ENCODE measurements around the gene PNLIPRP3. TPM values are rescaled to one million over a fixed set of nuclear protein-coding genes. Genes with fewer than 3 reads are reported as not detected.

PNLIPRP3 gene
- not detected for total RNA-seq (2013)
- polyA plus RNA-seq, result not detected
- polyA minus RNA-seq, result not detected in 2 replicates
- total RNA-seq, result 0 to 1.4 (median 0) reads per million in 11 experiments

DNA sequence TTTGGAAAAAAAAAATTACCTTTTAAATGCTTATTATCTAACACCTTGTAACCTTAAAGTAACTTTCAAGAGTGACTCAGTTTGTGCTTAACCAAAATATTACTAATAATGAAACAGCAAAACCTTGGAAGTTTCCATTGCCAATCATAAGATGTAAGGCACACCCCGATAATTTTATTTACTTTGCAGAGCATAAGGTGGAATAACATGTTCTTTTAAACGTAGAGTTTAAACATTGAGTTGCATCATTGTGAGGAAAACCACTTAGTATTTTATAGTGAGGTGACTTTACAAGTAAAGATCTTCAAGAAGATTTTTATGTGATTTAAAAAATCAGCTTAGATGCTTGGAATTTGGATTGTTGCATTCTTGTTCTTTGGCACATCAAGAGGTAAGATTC is at the start of gene PNLIPRP3:
PNLIPRP3 (plus strand) TSS at position 177 of the 400 bp plus-strand sequence; CDS start at position 343, 166 bp downstream.
- peaks cover 0 to 2% of the 10 kb centered on the region in 2 donors for H3K27me3 ChIP-seq (ENCODE audit: control insufficient read depth in 2 of 2, insufficient read depth in 2 of 2, low read length in 2 of 2)
- no peak within 1 kb of the TSS for H3K9ac ChIP-seq (ENCODE audit: insufficient read depth, low read length, poor library complexity, severe bottlenecking)
- H3K79me2 ChIP-seq (ENCODE audit: insufficient read depth, low read length), result no peaks in the 10 kb centered on the region
- no peak within 1 kb of the TSS for H3K27ac Mint-ChIP-seq
- H3K9me3 Mint-ChIP-seq, result no peaks in the 10 kb centered on the region
- DNase-seq, result no peak
- intact Hi-C loops (cut with micrococcal nuclease), result no loop called here
- no peaks in the 10 kb centered on the region for H3K27me3 Mint-ChIP-seq (ENCODE audit: low read depth in 3 of 3)
- H3K4me2 ChIP-seq (replicated peaks; ENCODE audit: extremely low read depth, low read length, poor library complexity, severe bottlenecking), result no peak within 1 kb of the TSS
- H3K4me3 ChIP-seq (replicated peaks in 1 of 3; ENCODE audit: low read depth in 2 of 3, low read length in 3 of 3), result no peak within 1 kb of the TSS
- H3K36me3 ChIP-seq (replicated peaks in 1 of 2; ENCODE audit: control insufficient read depth in 1 of 2, insufficient read depth in 2 of 2, low read length in 2 of 2), result no peaks in the 10 kb centered on the region
- no peaks in the 10 kb centered on the region for H3K4me1 ChIP-seq (ENCODE audit: control insufficient read depth in 1 of 2, insufficient read depth in 2 of 2, low read length in 2 of 2)
- H3K4me1 Mint-ChIP-seq, result no peaks in the 10 kb centered on the region
- no CpG with 5 or more reads among the region's 2 CpGs for WGBS (ENCODE audit: insufficient coverage)
- no peaks in the 10 kb centered on the region for H3K36me3 Mint-ChIP-seq
- no peak within 1 kb of the TSS for H3K27ac ChIP-seq (ENCODE audit: low read depth in 1 of 2, low read length in 2 of 2)
- no peak within 1 kb of the TSS for H3K4me3 Mint-ChIP-seq
- no peaks in the 10 kb centered on the region for H4K20me1 ChIP-seq (ENCODE audit: insufficient read depth, low read length)
- no peak for TF ChIP-seq CTCF (IDR thresholded peaks at IDR 0.05)
- H3K9me3 ChIP-seq (replicated peaks in 1 of 2; ENCODE audit: control insufficient read depth in 1 of 2, insufficient read depth in 1 of 2, low read length in 2 of 2), result no peaks in the 10 kb centered on the region
- H2AFZ ChIP-seq (ENCODE audit: insufficient read depth, low read depth, low read length, poor library complexity, severe bottlenecking), result no peak within 1 kb of the TSS

GRCh38 chr10:116382290-116382689 is 45.4 kb upstream of the PNLIPRP3 start:
- intact Hi-C loops (cut with micrococcal nuclease), result no loop called here
- no peaks in the 10 kb centered on the region for H3K36me3 ChIP-seq (replicated peaks in 1 of 2; ENCODE audit: control insufficient read depth in 1 of 2, insufficient read depth in 2 of 2, low read length in 2 of 2)
- no peak overlapping the region for H3K4me3 Mint-ChIP-seq
- no peak overlapping the region for H3K9ac ChIP-seq (ENCODE audit: insufficient read depth, low read length, poor library complexity, severe bottlenecking)
- no peak overlapping the region for H3K4me3 ChIP-seq (replicated peaks in 1 of 3; ENCODE audit: low read depth in 2 of 3, low read length in 3 of 3)
- H3K4me1 Mint-ChIP-seq, result no peaks in the 10 kb centered on the region
- no peak for TF ChIP-seq CTCF (IDR thresholded peaks at IDR 0.05)
- no peaks in the 10 kb centered on the region for H4K20me1 ChIP-seq (ENCODE audit: insufficient read depth, low read length)
- DNase-seq, result no peak
- no peaks in the 10 kb centered on the region for H3K4me1 ChIP-seq (ENCODE audit: control insufficient read depth in 1 of 2, insufficient read depth in 2 of 2, low read length in 2 of 2)
- no peak overlapping the region for H3K4me2 ChIP-seq (replicated peaks; ENCODE audit: extremely low read depth, low read length, poor library complexity, severe bottlenecking)
- no peaks in the 10 kb centered on the region for H3K9me3 Mint-ChIP-seq
- peaks cover 0 to 2% (median 0%) of the 10 kb centered on the region in 3 donors for H3K27me3 Mint-ChIP-seq (ENCODE audit: low read depth in 3 of 3)
- no peak overlapping the region for H3K27ac Mint-ChIP-seq
- no peak overlapping the region for H2AFZ ChIP-seq (ENCODE audit: insufficient read depth, low read depth, low read length, poor library complexity, severe bottlenecking)
- no peak overlapping the region for H3K27ac ChIP-seq (ENCODE audit: low read depth in 1 of 2, low read length in 2 of 2)
- no peaks in the 10 kb centered on the region for H3K36me3 Mint-ChIP-seq
- no CpG with 5 or more reads among the region's 5 CpGs for WGBS (ENCODE audit: insufficient coverage)
- H3K27me3 ChIP-seq (ENCODE audit: control insufficient read depth in 2 of 2, insufficient read depth in 2 of 2, low read length in 2 of 2), result peaks cover 0 to under 1% of the 10 kb centered on the region in 2 donors
- no peaks in the 10 kb centered on the region for H3K9me3 ChIP-seq (replicated peaks in 1 of 2; ENCODE audit: control insufficient read depth in 1 of 2, insufficient read depth in 1 of 2, low read length in 2 of 2)
- H3K79me2 ChIP-seq (ENCODE audit: insufficient read depth, low read length), result no peaks in the 10 kb centered on the region

Data from CD14-positive monocyte (primary cell).